ENCODE measurements around the gene PRDM11.
A peak's percentile ranks its signal among the peaks of the same experiment; 100 is the strongest.
"Not testable (repeated sequence)": the region's sequence is repeated elsewhere in the genome, so short reads cannot be mapped to it uniquely, and the experiment has no call there.

Gene PRDM11

GRCh38 chr11:45238724-45239123 lies 92.3 kb downstream of the PRDM11 start:
- no peak for DNase-seq

DNA sequence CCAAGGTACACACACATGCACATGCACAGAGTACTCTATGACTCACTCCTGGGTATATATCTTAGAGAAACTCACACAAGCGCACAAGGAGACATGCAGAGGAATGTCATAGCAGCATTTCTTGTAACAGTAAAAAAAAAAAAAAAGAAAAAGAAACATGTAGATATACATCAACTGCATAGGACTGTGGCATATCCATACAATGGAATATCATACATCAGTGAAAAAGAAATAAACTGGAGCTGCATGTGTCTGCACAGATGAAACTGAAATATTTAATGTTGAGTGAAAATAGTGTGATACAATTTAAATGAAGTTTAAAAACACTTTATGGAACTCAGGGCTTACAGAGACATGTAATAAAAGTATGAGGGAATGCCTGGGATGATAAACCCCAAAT lies 93.3 kb downstream of the PRDM11 start:
- DNase-seq, result no peak

DNA sequence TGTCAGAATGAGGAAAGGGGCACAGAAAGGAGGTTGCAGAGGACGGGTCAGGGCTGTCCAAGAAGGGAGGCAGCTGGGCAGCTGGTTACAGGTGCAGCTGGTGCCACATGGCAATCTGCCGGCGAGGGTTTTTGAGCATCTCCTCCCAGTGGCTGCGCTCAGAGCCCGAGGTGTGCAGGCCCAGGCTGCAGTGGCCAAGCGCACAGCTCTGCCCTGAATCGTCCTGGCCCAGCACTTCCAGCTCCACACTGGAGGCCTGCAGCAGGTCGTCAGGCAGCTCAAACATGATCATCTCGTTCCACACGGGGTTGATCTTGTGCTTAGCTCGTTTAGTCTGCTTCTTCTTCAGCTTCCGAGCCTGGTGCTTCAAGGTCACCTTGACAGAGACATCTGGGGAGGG lies 97.5 kb downstream of the PRDM11 start:
- no peak for DNase-seq

DNA sequence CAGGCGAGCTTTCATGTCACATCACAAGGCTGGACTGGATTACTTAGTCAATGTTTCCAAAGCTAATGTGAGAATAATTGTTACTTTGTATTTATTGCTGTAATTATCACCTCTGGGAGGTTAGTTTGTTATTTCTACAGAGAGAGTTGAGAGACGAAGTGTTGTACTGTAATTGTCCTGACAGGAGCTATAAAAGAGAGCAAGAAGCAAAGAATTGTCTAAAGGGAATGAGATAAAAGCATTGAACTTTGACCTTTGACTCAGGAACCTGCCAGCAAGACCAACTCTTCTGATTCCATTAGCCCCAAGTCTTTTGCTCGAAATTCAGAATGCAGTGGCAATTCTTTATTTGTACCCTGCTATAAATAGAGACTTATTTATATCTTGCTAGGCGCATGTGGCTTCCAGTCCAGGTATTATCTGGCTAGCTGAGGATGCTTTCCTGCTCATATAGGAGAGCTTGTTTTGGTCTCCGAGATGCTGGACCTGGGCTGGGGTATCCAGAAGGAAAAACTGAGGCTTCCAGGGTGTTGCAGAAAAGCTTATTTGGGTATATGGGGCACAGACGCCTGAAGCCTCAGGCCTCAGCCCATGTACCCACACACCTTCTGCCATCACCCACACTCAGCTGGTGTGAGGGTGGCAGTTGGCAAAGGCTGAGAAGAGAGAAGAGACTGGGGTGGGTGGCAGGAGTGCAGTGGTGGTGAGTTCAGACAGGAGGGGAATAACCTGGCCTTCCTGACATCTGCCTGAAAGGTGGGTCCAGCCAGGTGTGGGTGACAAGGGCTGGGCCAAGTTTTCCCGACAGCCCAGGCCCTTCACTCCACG lies 99.0 kb downstream of the PRDM11 start:
- DNase-seq, result no peak

DNA sequence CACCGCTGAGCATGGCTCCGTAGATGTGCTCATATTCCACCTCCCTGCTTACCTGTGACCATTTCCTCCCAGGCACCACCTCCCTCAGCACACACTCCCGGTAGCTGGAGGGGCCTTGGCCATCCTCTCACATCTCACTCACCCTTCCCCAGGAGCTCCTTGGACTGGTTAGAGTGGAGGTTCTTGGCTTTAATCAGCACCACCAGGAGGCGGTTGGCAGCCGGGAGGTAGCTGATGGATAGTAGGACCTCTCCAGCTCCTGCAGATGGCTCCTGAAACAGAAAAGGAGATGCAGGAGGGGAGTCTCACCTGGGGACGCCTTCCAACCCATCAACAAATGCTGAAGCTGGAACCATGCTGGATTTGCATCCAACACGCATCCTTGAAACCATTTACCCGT lies 99.8 kb downstream of the PRDM11 start:
- no peak for DNase-seq

DNA sequence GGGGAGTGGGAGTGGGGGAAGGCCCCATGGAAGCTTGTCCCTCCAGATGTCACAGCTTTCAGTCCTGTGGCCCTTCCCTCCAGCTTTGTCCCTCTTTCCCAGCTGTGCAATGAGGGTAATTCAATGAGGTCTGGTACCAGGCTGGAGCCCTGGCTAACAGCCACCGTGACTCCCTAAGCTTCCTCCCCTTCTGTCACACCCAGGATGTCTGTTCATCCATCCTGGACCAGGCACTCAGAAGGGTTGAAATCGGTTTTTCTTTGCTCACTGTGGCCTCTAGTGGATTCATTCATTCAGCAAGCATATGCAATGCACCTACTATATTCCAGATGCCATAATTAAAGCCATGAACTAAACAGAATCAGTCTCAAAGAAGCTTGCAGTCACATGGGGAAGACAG lies 101.0 kb downstream of the PRDM11 start:
- no peak for DNase-seq

GRCh38 chr11:45248501-45249011 lies 102.1 kb downstream of the PRDM11 start:
- no peak for DNase-seq

DNA sequence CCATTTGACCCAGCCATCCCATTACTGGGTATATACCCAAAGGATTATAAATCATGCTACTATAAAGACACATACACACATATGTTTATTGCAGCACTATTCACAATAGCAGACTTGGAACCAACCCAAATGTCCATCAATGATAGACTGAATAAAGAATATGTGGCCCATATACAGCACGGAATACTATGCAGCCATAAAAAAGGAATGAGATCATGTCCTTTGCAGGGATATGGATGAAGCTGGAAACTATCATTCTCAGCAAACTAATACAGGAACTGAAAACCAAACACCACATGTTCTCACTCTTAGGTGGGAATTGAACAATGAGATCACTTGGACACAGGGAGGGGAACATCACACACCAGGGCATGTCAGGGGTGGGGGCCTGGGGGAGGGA lies 102.9 kb downstream of the PRDM11 start:
- DNase-seq, result not testable (repeated sequence)

GRCh38 chr11:45250035-45250718 lies 103.7 kb downstream of the PRDM11 start:
- no peak for DNase-seq

DNA sequence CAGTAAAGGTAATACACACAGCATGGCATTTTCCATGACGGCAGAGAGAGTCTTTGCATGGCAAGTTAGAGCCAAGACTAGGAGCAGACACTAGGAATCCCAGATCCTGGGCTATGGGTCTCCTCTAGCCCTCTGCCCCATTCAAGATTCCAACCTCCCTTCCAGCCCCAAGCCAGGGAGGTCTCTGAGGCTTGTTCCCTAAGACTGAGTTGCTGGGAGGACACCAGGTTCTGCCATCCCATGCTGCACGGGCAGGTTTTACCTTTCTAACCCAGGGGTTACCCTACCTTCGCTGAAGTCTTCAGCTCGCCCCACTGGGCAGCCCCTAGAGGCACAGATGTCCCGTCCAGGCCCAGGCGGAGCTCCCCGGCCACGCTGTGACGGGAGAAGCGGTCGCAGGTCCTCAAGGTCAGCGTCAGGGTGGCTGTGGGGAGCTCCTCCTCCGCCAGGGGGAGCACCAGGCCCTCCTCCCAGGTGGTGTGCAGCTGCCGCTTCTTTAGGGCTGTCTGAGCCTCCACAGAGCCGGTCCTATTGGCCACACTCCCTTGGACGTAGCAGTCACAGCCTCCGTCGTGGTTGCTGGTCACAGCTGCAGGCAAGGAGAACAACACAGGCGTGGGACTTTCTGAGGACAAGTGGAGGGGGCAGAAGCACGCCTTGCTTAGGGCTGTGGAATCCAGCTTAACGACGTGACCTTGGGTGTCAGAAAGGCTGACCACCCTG lies 105.9 kb downstream of the PRDM11 start:
- peak; percentile 28 for DNase-seq

- DNase-seq, result no peak
Observed at GRCh38 chr11:45252877-45253276, 106.4 kb downstream of the PRDM11 start.

DNA sequence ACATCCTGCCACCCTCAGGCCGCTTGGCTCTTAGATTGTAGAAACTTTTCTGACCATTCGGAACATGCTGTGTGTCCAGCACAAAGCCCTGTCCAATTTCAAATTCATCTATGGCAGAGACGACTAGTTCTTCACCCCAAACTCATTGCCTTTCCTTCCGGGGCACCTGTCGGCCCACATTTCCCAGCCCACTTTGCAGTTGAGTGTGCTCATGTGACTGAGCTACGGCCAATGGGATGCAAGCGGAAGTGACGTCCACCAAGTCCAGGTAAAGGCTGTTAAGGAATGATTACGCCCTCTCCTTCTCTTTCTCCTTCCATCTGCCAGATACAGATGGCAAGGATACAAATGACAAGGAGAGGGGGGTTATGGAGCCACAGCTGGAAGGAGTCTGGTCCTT lies 107.2 kb downstream of the PRDM11 start:
- no peak for DNase-seq

DNA sequence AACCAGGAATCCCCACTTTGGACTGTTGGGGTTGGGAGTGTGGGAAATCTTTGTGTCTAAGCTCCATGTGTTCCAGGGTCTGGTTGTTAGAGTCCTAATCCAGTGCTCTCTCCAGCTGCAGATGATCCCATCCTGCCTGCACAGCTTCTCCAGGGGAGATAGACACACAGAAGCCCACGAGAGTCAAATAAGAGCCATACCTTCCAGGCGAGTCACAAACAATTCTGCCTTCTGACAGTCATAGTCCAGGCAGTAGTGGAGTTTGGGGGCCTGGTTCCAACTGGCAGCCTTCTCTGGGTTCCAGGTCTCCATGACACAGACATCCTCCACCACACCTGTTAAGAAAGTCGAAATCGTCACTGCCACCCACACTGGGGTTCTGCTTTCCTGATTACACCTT lies 107.6 kb downstream of the PRDM11 start:
- no peak for DNase-seq

- no peak for DNase-seq
Observed at GRCh38 chr11:45258982-45259530, 112.6 kb downstream of the PRDM11 start.

DNA sequence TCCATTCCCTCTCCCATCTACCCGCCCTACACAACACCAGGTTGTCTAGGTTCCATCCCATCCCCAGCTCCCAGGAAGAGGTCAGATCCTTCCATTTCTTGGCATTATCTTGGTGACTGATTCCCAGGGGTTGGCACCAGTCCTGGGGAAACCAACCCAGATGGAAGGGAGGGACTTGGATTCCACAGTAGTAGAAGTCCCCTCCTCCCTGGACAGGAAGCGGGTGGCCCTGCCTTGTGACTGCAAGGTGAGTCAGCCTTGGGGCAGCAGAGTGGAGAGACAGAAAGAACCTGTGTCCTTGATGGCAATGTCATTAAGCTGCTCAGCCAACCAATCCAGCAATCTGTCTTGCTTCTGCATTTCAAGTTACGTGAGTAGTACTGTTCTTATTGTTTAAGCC lies 113.2 kb downstream of the PRDM11 start:
- DNase-seq, result no peak

DNA sequence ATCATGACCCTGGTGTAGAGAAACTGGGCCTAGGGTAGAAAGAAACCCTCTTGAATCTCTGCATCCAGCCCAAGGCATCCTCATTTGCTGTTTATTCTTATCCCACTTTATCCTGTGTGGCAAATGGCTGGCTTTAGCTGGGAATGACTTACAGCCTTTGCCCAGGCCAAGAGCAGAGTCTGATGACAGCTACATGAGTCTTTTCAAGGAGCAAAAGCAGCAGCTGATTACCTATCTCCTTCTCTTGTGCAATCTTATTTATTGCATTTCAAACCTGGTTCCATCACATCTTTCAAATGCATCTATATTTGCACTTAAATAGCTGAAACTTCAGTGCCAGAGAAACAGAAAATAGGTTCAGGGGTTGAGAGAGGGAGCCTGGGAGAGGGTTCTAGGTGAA lies 113.6 kb downstream of the PRDM11 start:
- no peak for DNase-seq

DNA sequence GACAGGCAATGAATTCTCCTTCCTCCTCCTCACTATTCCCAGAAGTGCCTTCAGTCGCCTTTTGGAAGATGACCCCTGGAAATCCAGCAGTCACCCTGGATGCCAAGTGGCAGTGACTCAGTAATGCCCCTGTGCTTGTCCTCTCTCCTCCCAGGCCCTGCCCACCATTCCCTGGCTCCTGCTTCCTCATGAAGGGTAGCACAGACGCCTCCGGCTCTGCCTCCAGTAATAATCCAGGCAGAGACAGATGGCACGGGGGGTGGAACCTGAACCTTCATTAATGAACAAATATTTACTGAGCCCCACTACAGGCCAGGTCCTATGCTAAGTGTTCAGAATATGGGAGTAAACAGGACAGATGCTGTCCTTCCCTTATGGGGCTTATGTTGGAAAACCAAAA lies 116.5 kb downstream of the PRDM11 start:
- DNase-seq, result peak; percentile 91

GRCh38 chr11:45263773-45264172 lies 117.3 kb downstream of the PRDM11 start:
- DNase-seq, result no peak

GRCh38 chr11:45264839-45265515 lies 118.5 kb downstream of the PRDM11 start:
- no peak for DNase-seq

- DNase-seq, result no peak
Observed at GRCh38 chr11:45265969-45266675, 119.7 kb downstream of the PRDM11 start.

DNA sequence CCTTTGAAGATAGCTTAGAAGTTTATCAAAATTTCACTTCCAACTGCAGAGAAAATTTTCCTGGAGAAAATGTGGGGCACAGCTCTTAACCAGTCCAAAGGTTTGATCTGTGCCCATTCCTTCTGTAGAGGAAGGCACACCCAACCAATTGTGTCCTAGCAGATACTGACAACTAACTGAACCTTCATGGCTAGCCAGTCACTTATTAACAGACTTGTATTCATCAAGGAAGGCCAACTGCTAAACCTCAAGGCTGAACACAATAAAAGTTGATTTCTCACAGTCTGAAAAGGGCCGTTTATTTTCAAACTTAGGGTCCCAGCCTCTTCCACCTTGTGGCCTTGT lies 120.2 kb downstream of the PRDM11 start:
- DNase-seq, result no peak

DNA sequence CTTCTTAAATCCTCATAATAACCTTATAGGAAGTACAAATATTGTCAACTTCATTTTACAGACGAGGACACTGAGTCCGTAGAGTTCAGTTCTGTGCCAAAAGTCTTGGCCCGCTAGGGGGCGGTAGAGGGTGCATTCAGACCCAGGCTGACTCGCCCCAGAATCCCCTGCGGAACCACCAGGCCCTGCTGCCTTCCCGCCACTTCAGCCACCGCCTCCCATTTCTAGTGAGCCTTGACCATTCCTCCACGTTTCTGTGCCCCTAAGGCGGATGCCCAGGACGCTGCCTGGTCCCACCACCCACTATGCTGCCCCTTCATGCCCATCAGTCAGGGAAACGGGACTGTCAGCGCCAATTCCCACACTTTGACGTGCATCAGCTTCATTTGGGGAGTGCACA lies 120.6 kb downstream of the PRDM11 start:
- DNase-seq, result no peak

Measured in NCI-H748 treated with DMSO at 0.1 percent for 48 hours (cell line).